SIG-M5 treated with dmso at 0.1 percent for 504 hours (cell line): Measurements from ENCODE around the gene FBXO3.

Source experiments
- DNase-seq: peaks from one replicate; lab custom pipeline; 2025; ENCODE audit not compliant: unreplicated experiment; lab: John Stamatoyannopoulos, UW

The FBXO3 gene

GRCh38 chr11:33703234-33703633 is 71.1 kb downstream of the FBXO3 start:
- DNase-seq, result no peak

DNA sequence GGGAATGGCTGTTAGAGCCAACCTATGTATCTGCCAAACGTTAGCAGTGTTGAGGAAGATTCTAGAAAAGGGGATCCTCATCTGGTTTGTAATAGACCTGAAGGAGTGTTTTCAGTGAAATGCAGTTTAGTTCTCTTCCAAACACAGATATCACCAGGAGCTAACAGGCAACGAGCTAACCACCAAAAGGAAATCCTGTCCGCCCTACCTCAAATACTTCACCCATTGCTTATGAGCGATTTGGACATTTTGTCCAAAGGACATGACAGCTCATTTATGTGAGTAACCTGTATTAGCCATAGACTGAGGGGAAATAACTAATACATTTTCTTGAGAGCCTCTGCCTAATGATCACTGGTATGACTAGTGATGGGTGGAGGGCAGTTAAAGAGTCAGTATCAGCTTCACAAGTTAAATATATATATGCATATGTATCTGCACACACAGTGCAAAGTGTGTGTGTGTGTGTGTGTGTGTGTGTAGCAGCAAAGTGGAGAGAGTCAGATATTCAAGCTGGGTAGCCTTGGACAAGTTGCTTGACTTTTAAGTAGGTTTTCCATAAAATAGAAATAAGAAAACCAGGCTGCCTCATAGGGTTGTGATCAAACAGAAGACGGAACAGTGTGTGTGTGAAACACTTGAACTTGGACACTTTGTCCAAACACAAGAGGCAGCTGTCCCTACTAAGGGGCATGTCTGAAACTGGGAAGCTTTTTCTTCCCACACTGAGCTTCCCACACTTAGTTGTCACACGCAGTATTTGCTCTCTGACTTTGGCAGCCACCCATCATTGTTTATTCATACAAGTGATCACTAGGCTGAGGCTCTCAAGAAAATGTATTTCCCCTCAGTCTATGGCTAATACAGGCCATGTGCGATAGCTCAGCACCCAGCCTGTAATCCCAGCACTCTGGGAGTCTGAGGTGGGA is 72.8 kb downstream of the FBXO3 start:
- DNase-seq, result no peak

DNA sequence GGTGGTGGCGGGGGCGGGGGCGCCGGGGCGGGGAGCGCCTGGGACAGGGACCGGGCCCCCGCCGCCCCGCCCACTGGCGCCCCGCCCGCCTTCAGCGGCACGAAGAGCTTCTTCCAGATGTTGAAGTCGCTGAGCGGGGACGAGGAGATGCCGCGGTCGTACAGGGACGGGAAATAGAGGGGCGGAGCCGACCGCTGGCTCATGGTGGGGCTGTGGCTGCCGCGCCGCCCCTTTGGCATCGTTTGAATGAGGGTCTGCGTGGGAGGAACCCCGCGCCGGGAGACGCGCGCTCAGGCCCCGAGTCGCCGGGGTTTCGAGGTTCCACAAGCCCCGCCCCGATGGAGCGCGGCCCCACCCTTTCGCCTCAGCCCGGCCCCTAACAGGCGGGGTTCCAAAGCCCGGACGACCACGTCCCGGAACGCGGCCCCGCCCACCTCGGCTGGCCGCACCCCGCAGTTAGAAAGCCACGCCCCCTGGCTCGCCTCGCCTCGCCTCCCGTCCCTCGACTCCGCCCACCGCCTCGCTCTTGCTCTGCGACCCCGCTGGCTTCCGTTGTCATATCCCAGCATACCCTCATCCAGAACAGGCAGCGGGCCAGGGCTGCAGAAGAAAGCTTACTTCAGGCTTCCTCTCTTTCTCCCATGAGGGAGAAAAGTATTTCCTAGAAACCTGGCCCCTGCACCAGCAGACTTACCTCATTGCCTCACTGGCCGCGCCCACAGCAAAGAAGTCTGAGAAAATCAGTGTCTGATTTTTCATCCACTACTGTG is 73.6 kb downstream of the FBXO3 start, which contains the start of gene C11orf91:
C11orf91 (minus strand) TSS at position 325 of the 770 bp plus-strand sequence; CDS start at position 239, 86 bp downstream.
- DNase-seq, result peak; percentile 59

- DNase-seq, result no peak
Observed at GRCh38 chr11:33700063-33700501, 74.2 kb downstream of the FBXO3 start.

- no peak for DNase-seq
Observed at GRCh38 chr11:33699515-33700062, 74.7 kb downstream of the FBXO3 start.

- no peak for DNase-seq
Observed at GRCh38 chr11:33698921-33699320, 75.4 kb downstream of the FBXO3 start.

DNA sequence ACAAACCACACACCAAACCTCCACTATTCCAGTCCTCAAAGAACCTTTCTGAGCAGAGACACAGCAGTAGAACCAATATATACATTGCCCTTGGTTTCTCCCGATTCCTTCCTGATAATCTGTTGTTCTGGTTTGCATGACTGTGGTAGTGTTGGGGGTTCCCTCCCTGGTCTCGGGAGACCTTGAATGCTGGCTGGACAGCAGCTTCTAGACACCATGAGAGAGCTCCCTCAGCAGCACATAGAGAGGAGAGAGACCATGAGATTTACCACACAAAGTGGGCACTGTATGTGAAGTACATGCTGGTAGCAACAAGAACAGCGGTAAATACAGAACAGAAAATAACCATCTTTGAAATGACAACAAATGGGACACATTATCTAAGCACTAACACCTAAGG is 76.3 kb downstream of the FBXO3 start:
- no peak for DNase-seq

DNA sequence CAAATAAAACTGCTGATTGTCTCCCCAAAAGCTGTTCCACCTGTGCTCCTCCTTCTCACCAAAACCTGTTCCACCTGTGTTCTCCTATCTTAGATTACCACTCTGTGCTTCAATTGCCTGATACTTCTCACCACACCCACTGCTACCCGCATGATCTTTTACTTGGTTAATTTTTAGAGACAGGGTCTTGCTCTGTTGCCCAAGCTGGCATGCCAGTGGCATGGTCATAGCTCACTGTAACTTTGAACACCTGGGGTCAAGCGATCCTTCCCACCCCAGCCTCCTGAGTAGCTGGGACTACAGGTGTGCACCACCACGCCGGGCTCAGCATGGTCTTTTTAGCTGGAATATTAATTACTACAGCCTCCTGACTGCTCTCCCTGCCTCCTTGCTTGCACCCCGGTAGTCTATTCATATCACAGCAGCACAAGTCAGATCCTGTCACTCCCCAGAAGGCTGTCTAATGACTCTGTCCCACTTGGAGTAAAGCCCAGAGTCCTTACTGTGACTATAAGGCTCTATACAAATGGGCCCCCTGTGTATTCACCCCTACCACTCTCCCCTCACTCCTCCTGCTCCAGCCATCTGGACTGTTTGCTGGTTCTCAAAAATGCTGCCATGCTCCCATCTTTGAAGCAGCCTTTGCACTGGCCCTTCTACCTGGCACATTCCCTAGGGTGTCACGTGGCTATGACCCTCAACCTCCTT is 77.2 kb downstream of the FBXO3 start:
- DNase-seq, result no peak

- DNase-seq, result no peak
Observed at GRCh38 chr11:33696411-33696810, 77.9 kb downstream of the FBXO3 start.

DNA sequence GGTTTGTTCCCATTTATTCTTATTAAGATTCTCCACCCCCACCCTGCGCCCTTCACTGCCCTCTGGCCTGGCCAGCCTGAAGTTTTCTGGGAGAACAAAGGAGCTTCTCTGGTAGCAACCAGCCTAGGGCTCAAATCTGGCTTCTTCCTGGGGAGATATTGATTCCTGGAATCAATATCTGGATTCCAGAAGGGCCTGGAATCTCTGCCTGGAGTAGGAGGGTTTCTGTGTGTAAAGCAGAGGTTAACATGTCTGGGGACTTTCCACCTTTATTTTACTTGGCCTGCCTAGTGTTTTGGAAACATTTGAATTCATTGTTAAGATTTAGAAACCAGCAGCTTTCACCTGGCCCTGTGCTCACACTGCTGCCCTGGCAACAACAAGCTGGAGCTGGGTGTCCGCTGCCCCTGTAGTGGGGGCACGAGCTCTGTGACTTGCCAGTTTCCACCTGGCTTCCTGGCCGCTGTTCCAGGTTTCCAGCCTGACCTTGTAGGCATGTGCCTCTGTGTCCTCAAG is 79.2 kb downstream of the FBXO3 start:
- no peak for DNase-seq

- DNase-seq, result no peak
Observed at GRCh38 chr11:33694346-33695050, 79.8 kb downstream of the FBXO3 start.

DNA sequence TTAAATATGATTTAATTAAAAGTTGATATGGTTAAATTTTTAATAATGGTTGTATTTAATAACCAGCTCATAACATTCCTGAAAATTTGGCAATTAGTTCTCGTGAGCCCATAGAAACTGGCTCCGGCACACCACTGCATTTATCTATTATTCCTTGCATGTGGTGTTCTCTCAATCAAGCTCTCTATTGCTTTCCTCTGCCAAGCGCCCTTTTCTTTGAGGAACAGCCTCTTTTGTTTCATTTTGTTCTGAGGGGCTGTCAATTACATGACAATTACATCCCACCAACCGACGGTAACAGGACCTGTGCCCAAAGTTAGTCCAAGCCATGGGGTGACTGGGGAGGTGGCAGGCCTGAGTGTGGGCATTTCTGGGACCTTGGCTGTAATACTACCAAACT is 81.8 kb downstream of the FBXO3 start:
- DNase-seq, result no peak

- DNase-seq, result no peak
Observed at GRCh38 chr11:33692013-33692504, 82.3 kb downstream of the FBXO3 start.

DNA sequence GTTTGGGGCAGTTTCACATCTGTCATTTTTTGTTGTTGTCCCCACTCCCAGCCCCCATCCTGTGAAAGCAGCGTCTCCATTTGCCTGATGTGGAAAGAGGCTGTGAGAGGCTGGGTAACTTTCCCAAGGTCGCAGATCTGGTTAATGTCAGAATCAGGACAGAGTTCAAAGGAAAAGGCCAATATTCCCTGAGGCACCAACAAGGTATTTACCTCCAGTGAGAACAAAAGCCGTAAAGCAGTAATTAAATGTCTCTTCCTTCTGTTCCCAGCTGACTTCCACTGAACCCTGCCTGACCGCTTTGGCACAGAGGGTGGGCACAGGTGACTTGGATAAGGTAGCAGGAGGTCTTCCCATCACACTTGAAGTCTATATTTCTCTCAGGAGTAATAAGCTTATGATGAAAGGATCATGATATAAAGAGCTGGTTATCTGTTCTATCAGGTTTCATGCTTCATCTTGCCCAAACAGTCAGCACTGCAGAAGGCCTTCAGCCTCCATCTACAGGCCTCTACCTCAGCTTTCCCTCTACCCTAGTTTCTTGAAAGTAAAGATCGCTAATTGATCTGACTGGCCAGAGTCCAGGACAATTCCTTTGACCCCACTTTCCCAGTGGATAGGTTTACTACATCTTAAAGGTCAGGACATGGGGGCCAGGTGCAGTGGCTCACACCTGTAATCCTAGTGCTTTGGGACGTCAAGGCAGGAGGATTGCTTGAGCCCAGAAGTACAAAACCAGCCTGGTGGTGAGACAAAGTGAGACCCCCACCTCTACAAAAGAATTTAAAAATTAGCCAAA is 83.1 kb downstream of the FBXO3 start:
- no peak for DNase-seq
